Measurements from ENCODE around the gene RIOX2.

RIOX2 gene

DNA sequence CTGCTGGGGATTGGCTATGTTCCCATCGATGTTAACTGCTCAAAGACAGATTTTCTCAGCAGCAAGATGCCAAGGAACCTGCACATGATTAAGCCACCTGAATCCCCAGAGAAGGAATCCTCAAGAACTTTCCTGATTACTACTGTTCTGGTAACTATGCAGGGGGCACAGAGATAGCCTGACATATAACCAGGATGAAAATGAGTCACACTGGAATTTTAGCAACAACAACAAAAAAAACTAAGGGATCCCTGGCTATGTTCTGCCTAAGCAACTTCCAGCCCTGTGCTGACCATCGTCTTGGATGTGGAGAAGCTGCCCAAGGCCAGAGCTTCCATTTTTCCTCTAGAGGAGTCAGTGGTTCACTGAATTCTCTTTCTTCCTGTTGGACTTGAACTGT, 13.8 kb downstream of the RIOX2 start:
- Histone ChIP-seq H3K27me3 (ENCODE audit: insufficient read depth, poor library complexity, severe bottlenecking) (no peaks in the 10 kb centered on the region), H3K36me3 (ENCODE audit: low read depth) (peaks cover 86% of the 10 kb centered on the region), H3K27ac (ENCODE audit: poor library complexity, severe bottlenecking) (no peak overlapping the region), H3K4me3 (ENCODE audit: severe bottlenecking) (no peak overlapping the region), H3K9me3 (ENCODE audit: severe bottlenecking) (no peaks in the 10 kb centered on the region), H3K4me1 (ENCODE audit: insufficient read depth, poor library complexity, severe bottlenecking) (no peaks in the 10 kb centered on the region)
- no peak for DNase-seq (ENCODE audit: low spot score)
- ATAC-seq (ENCODE audit: low read depth): no peak
- TF ChIP-seq, protein P1, sequence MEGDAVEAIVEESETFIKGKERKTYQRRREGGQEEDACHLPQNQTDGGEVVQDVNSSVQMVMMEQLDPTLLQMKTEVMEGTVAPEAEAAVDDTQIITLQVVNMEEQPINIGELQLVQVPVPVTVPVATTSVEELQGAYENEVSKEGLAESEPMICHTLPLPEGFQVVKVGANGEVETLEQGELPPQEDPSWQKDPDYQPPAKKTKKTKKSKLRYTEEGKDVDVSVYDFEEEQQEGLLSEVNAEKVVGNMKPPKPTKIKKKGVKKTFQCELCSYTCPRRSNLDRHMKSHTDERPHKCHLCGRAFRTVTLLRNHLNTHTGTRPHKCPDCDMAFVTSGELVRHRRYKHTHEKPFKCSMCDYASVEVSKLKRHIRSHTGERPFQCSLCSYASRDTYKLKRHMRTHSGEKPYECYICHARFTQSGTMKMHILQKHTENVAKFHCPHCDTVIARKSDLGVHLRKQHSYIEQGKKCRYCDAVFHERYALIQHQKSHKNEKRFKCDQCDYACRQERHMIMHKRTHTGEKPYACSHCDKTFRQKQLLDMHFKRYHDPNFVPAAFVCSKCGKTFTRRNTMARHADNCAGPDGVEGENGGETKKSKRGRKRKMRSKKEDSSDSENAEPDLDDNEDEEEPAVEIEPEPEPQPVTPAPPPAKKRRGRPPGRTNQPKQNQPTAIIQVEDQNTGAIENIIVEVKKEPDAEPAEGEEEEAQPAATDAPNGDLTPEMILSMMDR (IDR thresholded peaks at IDR 0.05; ENCODE audit: poor library complexity, severe bottlenecking): no peak

DNA sequence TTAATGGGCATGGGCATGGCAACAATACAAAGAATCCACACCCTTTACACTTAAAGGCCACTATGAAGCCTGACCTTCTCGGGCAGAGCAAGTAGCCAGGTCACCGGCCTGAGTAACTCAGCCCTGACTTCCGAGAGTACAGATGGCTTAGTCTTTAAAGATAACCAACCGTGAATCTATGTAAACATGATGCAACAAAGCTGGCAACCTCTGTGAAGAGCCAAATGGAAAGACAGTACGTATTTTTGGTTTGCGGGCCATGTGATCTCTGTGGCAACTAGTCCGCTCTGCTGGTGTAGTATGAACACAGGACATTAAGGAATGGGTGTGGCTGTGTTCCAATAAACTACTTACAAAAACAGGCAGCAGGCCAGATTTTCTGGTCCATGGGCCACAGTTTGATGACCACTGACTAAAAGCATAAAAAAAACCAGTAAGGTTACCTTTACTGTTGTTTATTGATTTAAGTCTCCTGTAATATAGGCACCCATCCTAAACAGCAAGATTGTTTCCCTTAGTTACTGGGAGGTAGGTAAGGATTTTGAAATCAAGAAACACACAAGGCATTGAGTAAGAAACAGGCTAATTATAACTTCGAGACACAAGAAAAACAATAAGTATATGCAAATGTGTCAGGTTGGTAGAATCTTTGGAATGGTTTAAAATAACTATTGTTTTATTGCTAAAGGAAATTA, 14.5 kb downstream of the RIOX2 start:
- ATAC-seq (ENCODE audit: low read depth) (no peak), DNase-seq (ENCODE audit: low spot score) (no peak)
- H3K4me1 ChIP-seq (ENCODE audit: insufficient read depth, poor library complexity, severe bottlenecking): no peaks in the 10 kb centered on the region
- H3K4me3 ChIP-seq (ENCODE audit: severe bottlenecking): no peak overlapping the region
- H3K9me3 ChIP-seq (ENCODE audit: severe bottlenecking): no peaks in the 10 kb centered on the region
- H3K27me3 ChIP-seq (ENCODE audit: insufficient read depth, poor library complexity, severe bottlenecking): no peaks in the 10 kb centered on the region
- no peak overlapping the region for H3K27ac ChIP-seq (ENCODE audit: poor library complexity, severe bottlenecking)
- H3K36me3 ChIP-seq (ENCODE audit: low read depth): peaks cover 86% of the 10 kb centered on the region
- TF ChIP-seq, protein P1 (IDR thresholded peaks at IDR 0.05; ENCODE audit: poor library complexity, severe bottlenecking): no peak

DNA sequence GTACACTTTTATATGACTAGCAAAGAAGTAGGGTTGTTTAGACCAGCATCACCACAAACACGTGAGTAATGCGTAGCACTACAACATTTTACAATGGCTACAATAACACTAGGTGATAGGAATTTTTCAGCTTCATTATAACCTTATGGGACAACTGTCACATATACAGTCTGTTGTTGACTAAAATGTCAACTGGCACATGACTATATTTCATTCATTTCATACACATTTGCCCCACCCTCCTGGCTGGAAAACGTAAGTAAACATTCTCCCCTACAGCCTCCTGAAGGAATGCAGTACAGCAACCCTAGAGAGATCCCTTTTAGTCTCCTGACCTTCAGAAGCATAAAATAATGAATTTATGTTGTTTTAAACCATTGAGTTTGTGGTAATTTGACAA, 16.2 kb downstream of the RIOX2 start:
- no peak for ATAC-seq (ENCODE audit: low read depth)
- no peaks in the 10 kb centered on the region for H3K27me3 ChIP-seq (ENCODE audit: insufficient read depth, poor library complexity, severe bottlenecking)

DNA sequence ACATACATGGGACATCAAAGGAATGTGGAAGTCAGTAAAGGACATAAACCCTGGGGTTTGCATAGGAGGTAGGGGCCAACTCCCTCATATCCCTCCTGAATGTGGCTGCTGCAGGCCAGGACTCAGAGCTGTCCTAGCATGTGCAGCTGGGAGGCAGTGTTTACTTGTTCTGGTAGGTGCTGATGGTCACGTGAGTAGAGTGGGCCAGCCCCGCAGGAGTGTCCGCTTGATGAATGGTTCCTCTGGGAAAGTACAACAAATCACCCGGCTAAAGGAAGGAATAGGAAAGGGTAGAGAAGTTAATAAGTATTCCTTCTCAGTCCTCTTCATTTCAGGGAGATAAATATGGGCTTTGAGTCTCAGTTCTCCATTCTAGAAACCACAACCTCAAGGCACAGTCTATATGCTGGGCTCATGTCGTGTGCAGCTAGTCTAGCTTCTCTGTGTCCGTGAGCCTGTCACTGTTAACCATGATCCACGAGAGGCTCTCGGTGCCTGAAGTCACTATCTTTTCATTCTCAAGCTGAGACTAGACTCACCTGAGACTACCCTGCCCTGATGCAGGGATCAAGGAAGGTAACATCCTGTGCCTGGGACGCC, 17.9 kb downstream of the RIOX2 start:
- ATAC-seq (ENCODE audit: low read depth): no peak
- no peak for DNase-seq (ENCODE audit: low spot score)
- Histone ChIP-seq H3K27ac (ENCODE audit: poor library complexity, severe bottlenecking) (no peak overlapping the region), H3K4me3 (ENCODE audit: severe bottlenecking) (no peak overlapping the region), H3K9me3 (ENCODE audit: severe bottlenecking) (no peaks in the 10 kb centered on the region), H3K27me3 (ENCODE audit: insufficient read depth, poor library complexity, severe bottlenecking) (no peaks in the 10 kb centered on the region), H3K4me1 (ENCODE audit: insufficient read depth, poor library complexity, severe bottlenecking) (no peaks in the 10 kb centered on the region), H3K36me3 (ENCODE audit: low read depth) (peaks cover 87% of the 10 kb centered on the region)
- TF ChIP-seq, protein P1 (IDR thresholded peaks at IDR 0.05; ENCODE audit: poor library complexity, severe bottlenecking): no peak

More for the DNA sequence above, 16.2 kb downstream of the RIOX2 start:
- Histone ChIP-seq H3K4me3 (ENCODE audit: severe bottlenecking) (no peak overlapping the region), H3K27ac (ENCODE audit: poor library complexity, severe bottlenecking) (no peak overlapping the region), H3K4me1 (ENCODE audit: insufficient read depth, poor library complexity, severe bottlenecking) (no peaks in the 10 kb centered on the region), H3K9me3 (ENCODE audit: severe bottlenecking) (no peaks in the 10 kb centered on the region), H3K36me3 (ENCODE audit: low read depth) (peaks cover 87% of the 10 kb centered on the region)
- TF ChIP-seq, protein P1 (IDR thresholded peaks at IDR 0.05; ENCODE audit: poor library complexity, severe bottlenecking): no peak
- no peak for DNase-seq (ENCODE audit: low spot score)

- no peak for ATAC-seq (ENCODE audit: low read depth)
- Histone ChIP-seq H3K27ac (ENCODE audit: poor library complexity, severe bottlenecking) (no peak overlapping the region), H3K36me3 (ENCODE audit: low read depth) (peaks cover 90% of the 10 kb centered on the region), H3K4me3 (ENCODE audit: severe bottlenecking) (no peak overlapping the region), H3K27me3 (ENCODE audit: insufficient read depth, poor library complexity, severe bottlenecking) (no peaks in the 10 kb centered on the region), H3K9me3 (ENCODE audit: severe bottlenecking) (no peaks in the 10 kb centered on the region), H3K4me1 (ENCODE audit: insufficient read depth, poor library complexity, severe bottlenecking) (no peaks in the 10 kb centered on the region)
- no peak for DNase-seq (ENCODE audit: low spot score)
- TF ChIP-seq, protein P1 (IDR thresholded peaks at IDR 0.05; ENCODE audit: poor library complexity, severe bottlenecking): no peak
These were observed 19.4 kb downstream of the RIOX2 start for GRCh38 chr3:97952872-97953271.
